ENCODE results near the gene PNO1. TPM values are rescaled to one million over a fixed set of nuclear protein-coding genes. Genes with fewer than 3 reads are reported as not detected.

PNO1 gene
- total and polyA plus RNA-seq, 12 donors: 6.0 to 25.5 (median 14.8) TPM

DNA sequence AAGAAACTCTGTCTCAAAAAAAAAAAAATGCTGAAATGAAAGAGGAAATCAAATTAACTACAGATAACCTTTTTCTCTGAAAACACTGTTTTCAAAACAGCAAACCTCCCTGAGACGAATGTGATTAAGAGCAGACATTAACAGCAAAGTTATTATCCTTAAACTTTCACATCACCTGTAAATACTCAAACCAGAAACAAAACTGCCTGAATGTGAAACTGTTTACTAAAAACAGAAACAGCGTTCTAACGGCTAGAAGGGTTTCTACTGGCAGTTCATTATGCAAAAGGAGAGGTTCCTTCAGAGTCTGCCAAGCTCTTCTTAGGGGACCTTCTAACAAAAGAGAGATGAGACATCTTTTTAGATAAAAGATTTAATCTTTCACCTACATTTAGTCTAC lies 45.9 kb downstream of the PNO1 start:
- 6 to 32% (median 15%) methylated on average over 3 of the region's 3 CpGs for whole genome bisulfite sequencing, 4 donors

DNA sequence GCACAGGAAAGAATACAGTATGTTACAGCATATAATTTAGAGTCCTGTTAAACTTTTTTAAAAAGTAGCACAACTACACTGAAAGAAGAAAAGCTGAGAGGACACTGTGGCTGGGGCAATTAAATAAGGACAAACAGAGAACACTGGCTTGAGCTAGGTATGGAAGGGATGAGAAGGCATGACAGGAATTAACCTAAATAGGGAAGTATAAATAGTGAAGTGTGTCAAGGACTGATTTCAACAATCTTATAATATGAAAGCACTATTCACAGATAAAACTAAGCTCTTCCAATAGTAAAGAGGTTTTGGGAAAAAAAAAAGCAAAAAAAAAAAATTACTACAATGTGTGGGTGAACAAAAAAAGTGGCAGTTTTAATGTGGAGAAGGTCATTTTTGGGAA lies 49.1 kb downstream of the PNO1 start:
- no peak for DNase-seq
- intact Hi-C loops (cut with DNase I): no loop called here
- Histone ChIP-seq H3K27me3 (no peaks in the 10 kb centered on the region), H3K4me1 (replicated peaks in 1 of 2) (peaks cover 47 to 62% of the 10 kb centered on the region in 2 donors), H3K36me3 (replicated peaks in 1 of 2) (no peaks in the 10 kb centered on the region), H3K4me3 (no peak overlapping the region), H3K9me3 (replicated peaks in 1 of 3) (no peaks in the 10 kb centered on the region), H3K27ac (peak overlapping the region in 2 of 5 donors; percentile 7 to 30)
- TF ChIP-seq POLR2A (IDR thresholded peaks at IDR 0.05): no peak
- TF ChIP-seq, protein P1, sequence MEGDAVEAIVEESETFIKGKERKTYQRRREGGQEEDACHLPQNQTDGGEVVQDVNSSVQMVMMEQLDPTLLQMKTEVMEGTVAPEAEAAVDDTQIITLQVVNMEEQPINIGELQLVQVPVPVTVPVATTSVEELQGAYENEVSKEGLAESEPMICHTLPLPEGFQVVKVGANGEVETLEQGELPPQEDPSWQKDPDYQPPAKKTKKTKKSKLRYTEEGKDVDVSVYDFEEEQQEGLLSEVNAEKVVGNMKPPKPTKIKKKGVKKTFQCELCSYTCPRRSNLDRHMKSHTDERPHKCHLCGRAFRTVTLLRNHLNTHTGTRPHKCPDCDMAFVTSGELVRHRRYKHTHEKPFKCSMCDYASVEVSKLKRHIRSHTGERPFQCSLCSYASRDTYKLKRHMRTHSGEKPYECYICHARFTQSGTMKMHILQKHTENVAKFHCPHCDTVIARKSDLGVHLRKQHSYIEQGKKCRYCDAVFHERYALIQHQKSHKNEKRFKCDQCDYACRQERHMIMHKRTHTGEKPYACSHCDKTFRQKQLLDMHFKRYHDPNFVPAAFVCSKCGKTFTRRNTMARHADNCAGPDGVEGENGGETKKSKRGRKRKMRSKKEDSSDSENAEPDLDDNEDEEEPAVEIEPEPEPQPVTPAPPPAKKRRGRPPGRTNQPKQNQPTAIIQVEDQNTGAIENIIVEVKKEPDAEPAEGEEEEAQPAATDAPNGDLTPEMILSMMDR (IDR thresholded peaks at IDR 0.05): no peak

More for the DNA sequence above, 45.9 kb downstream of the PNO1 start:
- intact Hi-C loops (cut with DNase I): no loop called here
- no peak for TF ChIP-seq POLR2A (IDR thresholded peaks at IDR 0.05)
- TF ChIP-seq, protein P1 (IDR thresholded peaks at IDR 0.05): no peak
- Histone ChIP-seq H3K27me3 (no peaks in the 10 kb centered on the region), H3K27ac (peak overlapping the region; percentile 31 to 78 (median 64)), H3K9me3 (replicated peaks in 1 of 3) (no peaks in the 10 kb centered on the region), H3K4me1 (replicated peaks in 1 of 2) (peaks cover 45 to 73% of the 10 kb centered on the region in 2 donors), H3K4me3 (peak overlapping the region in 2 of 4 donors; percentile 4 to 14), H3K36me3 (replicated peaks in 1 of 2) (no peaks in the 10 kb centered on the region)
- no peak for DNase-seq

DNA sequence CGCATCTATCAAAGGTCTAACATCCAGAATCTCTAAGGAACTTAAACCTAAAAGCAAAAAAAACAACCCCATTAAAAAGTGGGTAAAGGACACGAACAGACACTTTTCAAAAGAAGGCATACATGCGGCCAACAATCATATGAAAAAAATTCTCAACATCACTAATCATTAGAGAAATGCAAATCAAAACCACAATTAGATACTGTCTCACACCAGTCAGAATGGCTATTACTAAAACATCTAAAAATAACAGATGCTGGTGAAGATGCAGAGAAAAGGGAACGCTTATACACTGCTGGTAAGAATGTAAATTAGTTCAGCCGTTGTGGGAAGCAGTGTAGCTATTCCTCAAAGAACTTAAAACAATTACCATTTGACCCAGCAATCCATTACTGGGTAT lies 56.7 kb downstream of the PNO1 start:
- intact Hi-C loops (cut with DNase I): no loop called here
- Histone ChIP-seq H3K4me3 (no peak overlapping the region), H3K27ac (peak overlapping the region in 1 of 5 donors; percentile 7), H3K36me3 (replicated peaks in 1 of 2) (no peaks in the 10 kb centered on the region), H3K4me1 (replicated peaks in 1 of 2) (peaks cover 48 to 63% of the 10 kb centered on the region in 2 donors), H3K9me3 (replicated peaks in 1 of 3) (no peaks in the 10 kb centered on the region), H3K27me3 (no peaks in the 10 kb centered on the region)
- 79 to 84% (median 80%) methylated on average over 5 of the region's 5 CpGs for WGBS, 4 donors
- no peak for TF ChIP-seq POLR2A (IDR thresholded peaks at IDR 0.05)
- TF ChIP-seq, protein P1 (IDR thresholded peaks at IDR 0.05): no peak
- no peak for DNase-seq

DNA sequence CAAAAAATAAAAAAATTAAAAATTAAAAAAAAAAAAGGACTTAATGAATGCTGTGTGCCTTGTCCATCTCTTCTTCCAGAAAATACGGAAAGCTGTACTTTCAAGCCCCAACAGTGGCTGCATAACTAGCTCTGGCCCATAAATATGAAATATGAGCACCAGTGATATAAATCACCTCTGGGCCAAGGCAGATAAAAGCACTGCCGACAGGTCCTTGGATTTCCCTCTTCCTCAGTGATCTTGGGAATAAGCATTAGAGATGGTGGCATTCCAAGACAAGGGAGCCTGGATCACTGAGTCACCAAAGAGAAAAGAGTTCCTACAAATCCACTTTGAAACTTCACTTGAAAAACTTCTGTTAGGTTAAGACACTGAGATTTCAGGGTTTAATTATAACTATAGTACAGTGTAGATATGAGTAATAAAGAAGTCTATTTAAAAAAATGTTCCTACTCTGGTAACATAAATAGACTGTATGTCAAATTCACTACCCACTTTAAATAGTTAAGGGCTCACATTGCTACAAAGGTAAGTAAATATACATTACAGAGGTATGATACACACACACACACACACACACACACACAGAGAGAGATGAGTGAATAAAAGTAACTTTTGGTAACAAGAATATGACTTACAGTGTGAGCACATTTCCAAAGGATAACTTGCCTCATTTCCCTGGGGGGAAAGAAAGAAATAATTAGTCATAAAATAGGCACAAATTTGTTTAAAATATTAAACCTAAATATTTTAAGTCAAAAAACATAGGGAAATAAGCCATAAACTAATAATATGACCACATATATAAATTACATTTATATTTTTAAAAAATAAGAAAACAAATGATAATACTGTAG lies 59.0 kb downstream of the PNO1 start:
- Histone ChIP-seq H3K4me3 (no peak overlapping the region), H3K36me3 (replicated peaks in 1 of 2) (no peaks in the 10 kb centered on the region), H3K27me3 (no peaks in the 10 kb centered on the region), H3K27ac (peak overlapping the region in 2 of 5 donors; percentile 24 to 57), H3K9me3 (replicated peaks in 1 of 3) (no peaks in the 10 kb centered on the region), H3K4me1 (replicated peaks in 1 of 2) (peaks cover 48 to 67% of the 10 kb centered on the region in 2 donors)
- intact Hi-C loops (cut with DNase I): no loop called here
- WGBS, 4 donors: 14 to 31% (median 26%) methylated on average over 2 of the region's 2 CpGs
- TF ChIP-seq POLR2A (IDR thresholded peaks at IDR 0.05): no peak
- peak in 5 of 7 donors; percentile 33 to 47 (median 37) for DNase-seq

Data from adrenal gland (tissue), 12 donors.